Measurements from ENCODE around the gene DYNC1I1.

DYNC1I1 gene

DNA sequence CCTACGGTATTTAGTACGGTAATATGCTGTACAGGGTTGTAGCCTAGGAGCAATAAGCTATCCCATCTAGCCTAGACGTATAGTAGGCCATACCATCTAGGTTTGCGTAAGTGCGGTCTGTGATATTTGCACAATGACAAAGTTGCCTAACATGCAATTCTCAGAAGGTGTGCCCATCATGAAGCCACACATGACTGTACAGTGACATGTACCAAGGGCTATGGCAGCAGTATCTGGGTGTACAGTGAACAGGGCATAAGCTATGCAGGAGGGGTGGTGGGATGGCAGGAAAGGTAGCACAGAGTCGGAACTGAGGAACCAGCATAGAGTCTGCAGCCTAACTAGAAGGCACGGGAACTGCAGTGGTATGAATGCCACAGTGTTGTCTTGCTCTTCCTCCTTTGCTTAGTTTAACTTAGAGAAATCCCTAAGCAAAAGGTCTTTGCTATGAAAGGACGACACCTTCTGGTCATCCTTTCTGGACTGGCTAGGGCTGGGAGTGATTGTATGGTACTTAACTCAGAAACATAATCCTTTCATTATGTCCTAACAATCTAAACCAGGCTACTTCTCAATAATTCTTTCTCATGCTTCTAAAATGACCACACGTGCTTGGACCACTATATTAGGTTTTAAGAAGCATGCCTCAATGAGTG, 93.5 kb downstream of the DYNC1I1 start:
- DNase-seq = no peak

DNA sequence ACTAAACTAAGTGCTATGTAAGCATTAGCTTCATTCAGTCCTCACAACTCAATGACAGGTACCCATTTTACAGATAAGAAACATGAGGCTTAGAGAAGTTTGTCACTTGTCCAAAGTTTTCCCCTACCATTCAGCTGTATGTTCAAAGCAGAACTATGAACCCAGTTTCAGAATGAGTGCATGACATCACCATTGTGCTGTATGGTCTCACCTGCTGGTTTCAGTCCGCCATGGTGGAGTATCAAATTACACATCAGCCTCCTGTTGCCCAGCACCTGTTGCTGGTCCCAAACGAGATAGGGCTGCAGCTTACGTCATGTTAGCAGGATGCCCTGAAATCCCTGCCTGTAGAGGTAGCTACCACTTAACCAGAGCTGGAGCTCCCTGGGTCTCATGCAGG, 95.0 kb downstream of the DYNC1I1 start:
- peak; percentile 94 for DNase-seq

DNA sequence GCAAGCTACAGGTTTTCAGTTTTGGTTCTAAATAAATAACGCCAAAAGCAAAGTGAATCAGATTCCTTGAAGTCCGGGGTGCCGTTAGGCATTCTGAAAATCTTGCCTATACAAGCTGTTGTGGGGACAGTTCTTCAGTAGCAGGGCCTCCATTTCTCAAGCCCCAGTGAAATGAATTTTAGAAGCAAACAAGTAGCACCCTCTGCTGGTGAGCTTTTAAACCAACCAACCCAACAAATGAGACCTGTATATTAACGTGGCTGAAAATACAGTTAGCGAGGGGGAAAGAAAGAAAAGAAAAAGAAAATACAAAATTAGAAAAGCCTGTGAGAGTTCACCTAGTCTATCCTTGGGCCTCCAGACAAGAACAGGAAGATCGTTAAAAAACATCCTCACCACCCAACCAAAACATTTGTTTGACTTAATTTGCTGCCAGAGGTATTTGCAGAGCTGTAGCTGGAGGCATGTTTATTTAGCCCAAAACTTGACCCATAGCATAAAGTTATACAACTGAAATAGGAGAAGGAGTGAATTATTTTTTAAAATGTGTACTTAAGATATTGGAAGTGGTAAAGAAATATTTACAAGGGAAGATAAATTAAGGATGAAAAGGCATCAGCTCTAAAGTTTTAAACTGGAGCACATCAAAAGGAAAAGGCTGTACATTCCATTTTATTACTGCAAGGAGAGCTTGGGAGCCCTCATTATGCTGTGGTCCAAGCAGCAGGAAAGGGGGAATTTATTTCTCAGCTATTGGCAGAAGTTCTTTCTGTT, 98.9 kb downstream of the DYNC1I1 start:
- DNase-seq = peak; percentile 53

DNA sequence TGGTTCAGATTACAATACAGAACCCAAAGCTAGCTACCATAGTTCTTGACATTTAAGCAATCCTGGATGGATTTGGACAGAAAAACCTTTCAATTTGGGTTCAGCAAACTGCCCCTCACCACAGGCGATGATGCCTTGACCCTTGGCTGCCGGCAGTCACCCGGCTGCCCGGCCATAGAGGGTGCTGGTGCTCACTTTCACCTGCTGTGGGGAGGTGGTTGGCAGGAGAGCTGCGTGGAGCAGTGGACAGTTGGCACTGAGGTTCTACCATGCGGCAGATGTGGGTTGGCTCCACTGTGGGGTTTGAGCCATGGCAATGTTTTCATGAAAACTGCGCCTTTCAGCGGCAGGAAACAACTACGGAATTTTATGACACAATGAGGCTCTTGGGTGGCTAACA, 99.5 kb downstream of the DYNC1I1 start:
- DNase-seq = no peak

DNA sequence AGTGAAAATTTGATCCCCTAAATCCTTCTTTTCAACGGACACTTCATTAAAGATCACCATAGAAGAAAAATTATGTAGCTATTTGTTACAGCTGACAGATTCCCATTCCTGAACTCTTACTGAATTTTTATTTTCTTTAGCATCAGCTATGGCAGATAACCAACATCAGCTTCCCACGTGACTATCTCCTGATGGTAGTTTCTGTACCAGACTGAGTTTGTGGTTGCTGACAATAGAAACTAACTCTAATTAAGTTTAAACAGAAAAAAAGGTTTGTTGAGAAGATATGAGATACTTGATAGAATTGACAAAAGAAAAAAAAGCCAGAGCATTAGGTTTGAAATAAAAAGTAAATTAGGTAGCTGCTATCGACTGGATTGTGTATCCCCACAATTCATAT, 101.8 kb downstream of the DYNC1I1 start:
- no peak for DNase-seq

DNA sequence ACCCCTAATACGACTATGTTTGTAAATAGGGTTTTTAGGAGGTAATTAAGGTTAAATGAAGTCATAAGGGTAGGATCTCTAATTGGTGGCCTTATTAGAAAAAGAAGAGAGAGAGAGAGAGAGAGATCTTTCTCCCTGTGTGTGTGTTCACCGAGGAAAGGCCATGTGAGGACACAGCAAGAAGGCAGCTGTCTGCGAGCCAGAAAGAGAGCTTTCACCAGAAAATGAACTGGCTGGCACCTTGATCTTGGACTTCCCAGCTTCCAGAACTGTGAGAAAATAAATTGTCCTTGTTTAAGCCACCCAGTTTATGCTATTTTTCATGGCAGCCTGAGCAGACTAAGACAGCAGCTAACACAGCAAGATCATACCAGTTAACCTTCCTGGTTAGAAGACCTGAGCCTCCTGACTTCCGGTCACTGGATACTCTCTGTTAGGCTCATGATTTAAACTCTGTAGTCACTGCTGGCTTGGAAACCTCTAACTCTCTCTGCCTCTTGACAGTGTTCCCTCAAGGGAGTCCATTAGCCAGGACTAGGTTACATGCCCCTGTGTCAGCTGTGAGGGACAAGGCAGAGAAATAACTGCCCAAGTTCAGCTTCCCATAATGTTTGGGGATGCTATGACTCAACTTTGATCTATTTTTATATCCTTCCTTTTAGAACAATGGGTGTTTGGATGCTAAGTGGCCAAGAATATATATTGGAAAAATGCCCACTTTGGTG, 102.3 kb downstream of the DYNC1I1 start:
- DNase-seq = no peak

DNA sequence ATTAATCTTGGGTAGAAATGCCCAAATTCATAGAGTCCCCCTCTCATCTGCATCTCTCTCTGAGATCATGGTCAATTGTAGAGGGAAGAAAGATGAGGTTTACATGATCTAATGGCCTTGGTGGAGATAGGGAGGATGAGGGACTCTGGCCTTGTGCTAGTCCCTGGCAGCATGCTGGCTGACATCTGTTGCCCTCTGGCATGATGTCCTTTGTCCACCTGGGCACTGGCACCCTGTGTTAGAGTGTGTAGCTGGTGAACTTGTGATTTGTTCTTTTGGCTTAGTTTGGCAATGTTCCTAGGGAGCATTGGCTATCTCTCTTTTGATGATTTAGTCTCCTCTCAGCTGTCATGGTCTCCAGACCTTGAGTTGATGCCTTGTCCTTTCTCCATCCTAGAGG, 103.2 kb downstream of the DYNC1I1 start:
- DNase-seq = no peak

DNA sequence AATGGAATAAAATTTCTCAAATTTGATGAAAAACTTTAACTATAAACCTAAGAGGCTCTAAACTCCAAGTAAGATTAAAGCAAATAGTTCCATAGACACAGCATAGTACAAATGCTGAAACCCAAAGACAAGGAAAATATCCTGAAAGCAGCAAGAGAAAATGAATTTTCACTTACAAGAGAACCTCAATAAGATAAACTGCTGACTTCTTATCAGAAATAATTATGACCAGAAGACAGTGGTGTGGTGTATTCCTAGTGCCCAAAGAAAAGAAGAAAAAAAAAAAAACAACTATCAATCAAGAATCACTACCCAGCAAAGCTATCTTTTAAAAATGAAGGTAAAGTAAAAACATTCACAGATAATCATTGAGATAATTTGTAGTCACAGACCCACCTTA, 106.3 kb downstream of the DYNC1I1 start:
- no peak for DNase-seq

DNA sequence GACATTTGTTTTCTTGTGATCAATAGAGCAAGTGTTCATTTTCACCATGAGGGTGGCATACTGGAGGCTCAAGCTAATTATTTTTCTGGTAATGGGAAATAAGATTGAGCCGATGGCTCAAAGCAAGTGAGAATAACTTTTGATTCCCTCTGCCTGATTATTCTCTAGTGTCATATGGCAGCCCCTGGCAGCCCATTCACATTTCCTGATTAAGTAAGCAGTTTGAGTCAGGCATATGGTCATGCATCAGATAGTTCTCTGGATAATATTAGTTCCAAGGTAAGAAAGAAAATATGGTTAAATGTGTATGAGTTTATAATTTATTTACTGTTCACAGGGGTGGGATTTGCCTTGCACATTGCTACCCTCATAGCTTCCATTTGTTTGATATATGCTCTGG, 109.2 kb downstream of the DYNC1I1 start:
- no peak for DNase-seq

DNA sequence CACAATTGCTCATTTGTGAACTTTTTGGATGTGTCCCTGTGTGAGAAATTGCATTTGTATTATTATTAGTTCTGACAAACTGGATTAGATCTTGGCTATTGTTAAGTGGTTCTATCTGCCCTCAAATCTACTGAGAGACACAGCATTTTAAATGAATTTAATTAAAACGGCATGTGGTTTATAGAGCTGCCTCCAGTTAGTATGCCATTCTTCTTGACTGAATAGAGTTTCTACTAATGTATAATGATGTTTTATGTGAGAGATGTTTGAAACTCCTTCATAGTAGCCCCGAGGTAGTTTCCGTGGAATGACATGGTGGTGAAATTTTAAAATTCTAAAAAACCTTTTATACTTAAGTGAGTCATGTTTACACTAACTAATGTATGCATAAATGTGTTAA, 110.9 kb downstream of the DYNC1I1 start:
- DNase-seq = no peak

DNA sequence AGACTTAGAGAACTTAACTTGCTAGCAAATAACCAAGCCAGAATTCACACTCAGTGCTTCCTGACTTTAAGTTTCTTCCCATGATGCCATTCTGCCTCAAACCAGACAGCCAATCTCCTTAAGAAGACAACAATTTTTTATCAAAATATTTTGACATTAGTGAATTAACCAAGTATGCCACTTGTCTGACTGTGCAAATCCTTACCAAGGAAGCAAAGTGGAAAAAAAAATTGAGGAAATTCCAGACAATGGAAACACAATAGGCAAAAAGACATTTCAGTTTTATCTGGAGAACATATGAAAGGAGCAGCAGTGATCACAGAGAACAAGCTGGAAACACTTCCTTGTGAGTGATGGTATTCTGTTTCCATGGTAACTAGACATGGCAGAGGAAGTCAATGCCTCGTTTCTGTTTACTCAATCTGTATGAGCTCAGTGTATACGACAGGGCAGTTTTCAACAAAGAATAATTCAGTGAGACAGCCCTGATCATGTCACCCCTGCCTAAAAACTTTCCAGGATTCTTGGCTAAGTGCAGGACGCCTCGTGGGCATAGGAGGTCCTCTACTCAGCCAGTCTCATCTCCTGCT, 114.2 kb downstream of the DYNC1I1 start:
- peak; percentile 91 for DNase-seq

DNA sequence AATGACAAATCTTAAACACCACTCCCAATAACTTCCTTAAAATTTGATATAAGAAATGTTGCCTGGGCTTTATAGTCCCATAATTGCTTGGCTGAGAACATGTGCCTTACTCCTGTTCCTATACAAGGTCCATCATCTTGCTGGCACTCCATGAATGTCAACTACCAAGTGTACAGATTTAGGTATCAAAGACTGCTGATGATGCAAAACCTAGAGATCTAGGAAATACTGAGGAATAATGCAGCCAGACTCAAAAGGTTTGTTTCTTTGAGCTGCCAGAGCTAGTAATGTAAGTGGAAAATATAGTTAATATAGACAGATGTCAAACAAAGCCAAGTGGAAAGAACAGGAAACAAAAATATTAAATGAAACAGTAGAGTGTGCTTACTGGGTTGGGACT, 121.1 kb downstream of the DYNC1I1 start:
- DNase-seq = no peak

DNA sequence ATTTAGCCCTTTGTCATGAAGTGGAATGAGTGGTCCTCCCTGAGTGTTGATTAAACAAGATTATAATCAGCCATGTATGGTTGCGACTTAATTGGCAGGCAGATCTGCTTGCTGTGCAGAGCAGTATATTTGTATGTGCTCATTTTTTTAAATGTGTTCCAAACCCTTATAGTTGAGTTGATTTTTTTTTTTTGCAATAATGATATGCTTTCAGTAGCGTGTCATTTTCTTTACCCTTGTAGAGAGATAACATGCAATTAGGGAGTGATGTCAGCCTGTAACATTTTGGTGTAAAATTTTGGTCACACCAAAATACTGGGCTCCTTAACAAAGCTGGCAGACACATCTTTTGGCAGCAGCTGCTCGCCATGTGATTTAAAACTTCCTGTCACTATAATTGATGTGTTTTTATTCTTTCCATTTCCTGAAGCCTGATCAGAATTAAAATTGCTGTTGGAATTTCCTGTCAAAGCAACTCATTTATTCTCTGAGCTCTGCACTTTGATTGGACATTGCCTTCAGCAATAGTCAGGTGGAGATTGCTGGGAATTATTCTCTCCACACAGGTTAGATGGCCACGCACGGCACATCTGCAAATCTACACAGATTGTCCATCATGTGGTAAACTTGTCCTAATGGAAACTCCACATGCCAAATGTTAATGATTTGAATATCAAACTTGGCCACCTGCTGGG, 125.3 kb downstream of the DYNC1I1 start:
- DNase-seq = peak; percentile 95

DNA sequence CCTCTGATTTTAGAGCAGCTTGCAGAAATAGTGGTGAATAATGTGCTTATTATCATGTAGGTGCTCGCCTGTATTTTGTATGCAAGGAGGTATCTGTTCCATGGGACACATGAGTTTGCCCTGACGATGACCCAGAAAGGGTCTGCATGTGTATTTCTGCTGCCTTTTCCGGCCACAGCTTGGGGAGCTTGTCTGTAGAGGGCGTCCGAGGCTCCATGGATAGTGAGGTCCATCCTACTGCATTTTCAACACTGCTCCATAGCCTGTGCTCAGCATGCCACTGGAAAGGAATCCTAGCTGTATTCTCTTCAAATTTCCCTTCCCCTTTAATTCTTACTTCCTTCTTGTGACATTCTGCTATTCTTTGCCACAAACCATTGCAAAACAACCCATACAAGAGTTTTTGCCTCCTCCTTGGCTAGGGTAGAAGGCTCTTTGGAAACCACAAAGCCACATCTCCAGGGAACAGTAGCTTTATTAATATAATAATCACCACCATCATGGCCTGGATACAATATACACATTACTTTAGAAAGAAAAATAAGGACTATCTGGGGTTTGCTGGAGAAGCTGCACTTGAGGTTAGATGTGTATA, 127.7 kb downstream of the DYNC1I1 start:
- no peak for DNase-seq

DNA sequence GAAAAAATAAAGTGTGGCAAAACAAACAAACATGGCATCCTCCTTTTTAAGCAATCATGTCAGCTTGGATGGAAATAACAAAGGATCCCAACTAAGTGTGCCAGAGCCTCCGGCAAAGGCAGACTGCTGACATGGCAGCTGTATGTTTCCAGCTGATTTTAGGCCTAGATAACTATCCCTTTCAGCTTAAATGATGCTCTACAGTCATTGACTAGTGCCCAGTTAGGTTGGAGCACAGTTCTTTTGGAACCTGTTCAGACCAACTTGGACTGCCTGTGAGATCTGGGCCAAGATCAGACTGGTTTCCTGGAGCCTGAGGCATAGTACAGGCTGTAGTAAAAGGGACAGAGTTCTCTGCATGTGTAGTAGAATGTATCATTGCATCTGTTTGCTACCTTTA, 128.7 kb downstream of the DYNC1I1 start:
- DNase-seq = no peak

DNA sequence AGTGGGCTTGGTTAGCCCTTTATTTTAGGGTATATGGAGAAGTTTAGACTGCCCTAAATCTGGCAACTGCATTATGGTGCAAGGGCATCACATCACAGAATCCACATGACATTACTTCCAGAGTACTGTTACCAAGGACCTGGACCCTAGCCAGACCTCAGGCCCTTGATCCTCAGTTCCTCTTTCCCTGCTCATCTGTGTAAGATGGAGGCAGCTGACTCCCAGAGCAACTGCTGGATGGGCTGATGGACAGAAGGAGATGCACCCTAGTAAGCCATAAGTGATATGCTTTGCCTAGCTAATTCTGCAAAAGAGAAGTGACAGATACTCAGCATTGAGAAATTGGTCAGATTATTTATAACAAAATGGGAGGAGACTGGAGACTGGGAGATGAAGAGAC, 131.7 kb downstream of the DYNC1I1 start:
- no peak for DNase-seq

DNA sequence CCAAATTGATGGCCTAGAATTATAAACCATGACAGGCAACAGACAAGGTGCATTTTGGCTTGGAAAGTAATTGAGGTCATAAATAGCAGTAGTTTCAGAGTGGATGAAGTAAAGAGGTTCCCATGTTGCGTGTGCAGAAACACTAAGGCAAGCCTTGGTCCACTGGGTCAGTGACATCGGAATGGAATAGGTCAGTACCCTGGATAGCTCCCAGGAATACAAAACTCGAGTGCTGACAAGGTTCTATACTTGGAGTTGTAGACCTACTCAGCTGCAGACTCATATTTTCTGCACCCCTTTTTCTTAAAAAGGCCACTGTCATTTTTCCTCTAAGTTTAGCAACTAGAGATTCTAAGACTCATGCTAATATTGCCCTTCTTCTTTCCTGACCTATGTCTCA, 132.8 kb downstream of the DYNC1I1 start:
- DNase-seq = no peak

DNA sequence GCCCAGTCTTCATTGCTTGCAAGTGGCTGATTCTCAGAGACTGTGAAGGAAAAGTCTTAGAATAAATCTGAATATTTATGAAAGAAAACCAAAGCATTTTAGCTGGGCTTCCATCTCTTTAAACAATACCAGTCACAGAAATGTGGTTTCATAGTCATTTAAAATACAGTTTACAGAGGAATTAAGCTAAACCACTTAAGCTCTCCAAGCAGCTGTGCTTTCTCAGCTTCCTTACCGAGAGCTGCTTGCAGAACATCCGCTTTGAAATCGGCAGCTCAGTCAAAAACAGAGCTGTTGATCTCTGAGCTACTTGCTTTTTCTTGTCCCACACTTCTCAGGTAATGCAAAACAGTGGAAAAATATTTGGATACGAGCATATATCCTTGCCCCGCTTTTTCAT, 134.5 kb downstream of the DYNC1I1 start:
- DNase-seq = peak; percentile 12

DNA sequence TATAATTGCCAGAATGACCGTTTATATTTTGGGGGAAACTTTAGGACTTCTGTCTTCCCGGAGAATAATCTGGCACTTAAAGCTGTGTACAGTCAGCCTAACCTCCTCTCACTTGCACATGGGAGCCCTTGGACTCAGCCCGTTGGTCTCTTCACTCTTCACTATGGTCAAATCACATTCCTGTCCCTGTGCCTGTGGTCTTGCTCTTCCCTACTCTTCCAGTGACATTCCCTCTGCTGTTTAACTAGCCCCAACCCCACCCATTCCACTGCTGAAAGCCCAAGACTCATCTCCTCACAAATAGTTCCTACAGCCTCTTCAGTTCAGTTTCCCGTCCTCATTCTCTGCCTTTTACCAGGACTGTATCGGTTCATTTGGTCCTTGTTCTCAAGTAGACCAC, 135.0 kb downstream of the DYNC1I1 start:
- no peak for DNase-seq

DNA sequence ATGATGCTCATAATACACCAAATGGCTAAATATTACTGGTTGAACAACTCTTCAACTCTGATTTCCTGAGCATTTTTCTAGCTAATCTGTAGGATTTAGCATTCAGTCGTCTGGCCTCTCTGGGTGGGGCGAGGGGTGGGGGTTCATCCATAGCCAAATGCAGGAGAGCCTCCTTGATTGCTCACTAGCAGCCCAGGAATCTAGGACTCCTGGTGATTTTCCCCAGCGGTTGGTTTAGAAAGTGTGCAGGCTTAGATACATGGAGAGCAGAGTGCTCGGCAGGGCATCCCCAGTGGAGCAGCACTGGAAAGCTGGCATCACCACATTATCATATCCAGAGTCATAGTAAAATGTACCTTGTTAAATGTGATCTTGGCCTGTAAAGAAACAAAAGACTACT, 136.1 kb downstream of the DYNC1I1 start:
- no peak for DNase-seq

DNA sequence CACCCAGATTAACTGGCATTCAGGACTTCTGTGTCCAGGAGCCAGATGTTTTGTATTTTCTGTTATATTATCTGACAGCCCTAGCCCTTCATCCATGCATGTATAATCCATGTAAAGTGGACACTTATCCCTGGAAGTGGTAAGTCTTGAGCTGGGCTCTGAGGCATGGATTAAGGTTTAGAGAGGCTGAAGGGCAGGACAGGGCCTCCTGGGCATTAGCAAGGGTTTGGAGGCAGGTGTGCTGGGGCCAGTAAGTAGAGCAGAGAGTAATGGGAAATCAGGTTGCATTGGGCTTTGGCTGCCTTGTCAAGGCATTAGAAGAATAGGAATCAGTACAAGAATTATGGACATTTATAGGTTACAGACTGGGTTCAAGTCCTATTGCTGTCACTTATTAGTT, 138.0 kb downstream of the DYNC1I1 start:
- DNase-seq = no peak

DNA sequence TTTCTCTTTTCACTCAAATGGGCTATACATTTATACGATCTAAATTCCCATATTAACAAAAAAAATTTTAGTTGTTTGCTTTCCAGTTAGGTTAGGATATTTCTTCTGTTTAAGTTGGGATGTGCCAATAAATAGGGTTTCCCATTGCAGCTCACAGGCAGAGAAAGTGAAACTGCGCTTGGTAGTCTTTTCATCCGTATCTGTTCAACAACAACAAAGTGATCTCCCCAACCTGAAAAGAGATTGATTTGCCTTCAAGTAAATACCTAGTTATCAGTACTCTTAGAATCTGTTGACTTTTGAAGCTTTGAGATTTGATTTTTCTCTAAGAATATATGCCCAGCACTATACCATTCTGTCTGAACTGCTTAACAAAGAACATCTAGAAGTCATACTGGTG, 143.4 kb downstream of the DYNC1I1 start:
- DNase-seq = peak; percentile 17
